KMS-11 (cell line): ENCODE data around the gene ITGB7.

Experiments
- H2AFZ ChIP-seq: fragments of 200-600 bp; sonication (generic); 2 replicates; pipeline ENCODE4 v1.6.1; 2016; ENCODE audit warnings: antibody characterized with exemption, mixed run types, low read depth
- H3K27ac ChIP-seq: fragments of 200-600 bp; sonication (generic); 2 replicates; pipeline ENCODE4 v1.6.1; 2016; ENCODE audit warnings: mild to moderate bottlenecking, mixed run types
- H3K27me3 ChIP-seq: fragments of 200-600 bp; sonication (generic); 2 replicates; pipeline ENCODE4 v1.6.1; 2017; ENCODE audit warnings: mild to moderate bottlenecking, low read depth, mixed run types, moderate library complexity; ENCODE audit not compliant: insufficient read depth
- H3K36me3 ChIP-seq: fragments of 200-600 bp; sonication (generic); 2 replicates; pipeline ENCODE4 v1.6.1; 2017; ENCODE audit warnings: mild to moderate bottlenecking, mixed run types; ENCODE audit not compliant: insufficient read depth
- H3K4me1 ChIP-seq: fragments of 200-600 bp; sonication (generic); 2 replicates; pipeline ENCODE4 v1.6.1; 2016; ENCODE audit warnings: mild to moderate bottlenecking, low read depth, mixed run types; ENCODE audit not compliant: poor library complexity, severe bottlenecking
- H3K4me2 ChIP-seq: fragments of 200-600 bp; sonication (generic); 2 replicates; pipeline ENCODE4 v1.7.0; 2016; ENCODE audit warnings: mild to moderate bottlenecking, mixed run types
- H3K4me3 ChIP-seq: fragments of 200-600 bp; sonication (generic); IDR thresholded peaks from 2 replicates; pipeline ENCODE4 v1.6.1; 2017; ENCODE audit warnings: low read depth, low read length, mixed read lengths; ENCODE audit not compliant: insufficient read depth
- H3K79me2 ChIP-seq: fragments of 200-600 bp; sonication (generic); 2 replicates; pipeline ENCODE4 v1.6.1; 2016; ENCODE audit warnings: low read depth, mixed run types; ENCODE audit not compliant: insufficient read depth
- H3K9ac ChIP-seq: fragments of 200-600 bp; sonication (generic); 2 replicates; pipeline ENCODE4 v1.6.1; 2016; ENCODE audit warnings: mild to moderate bottlenecking, mixed run types
- H4K20me1 ChIP-seq: fragments of 200-600 bp; sonication (generic); 2 replicates; pipeline ENCODE4 v1.6.1; 2016; ENCODE audit warnings: mild to moderate bottlenecking, mixed run types; ENCODE audit not compliant: insufficient read depth
- CTCF ChIP-seq: fragments of 200-600 bp; sonication (generic); conservative IDR thresholded peaks from 2 replicates; pipeline ENCODE4 v1.6.1; 2017; ENCODE audit warnings: low read depth, mild to moderate bottlenecking, antibody characterized with exemption, low read length, moderate library complexity, mixed read lengths

ITGB7 gene

GRCh38 chr12:53187145-53187899 lies 19.7 kb downstream of the ITGB7 start:
- TF ChIP-seq CTCF, result no peak

GRCh38 chr12:53186745-53187144 lies 20.3 kb downstream of the ITGB7 start:
- Histone ChIP-seq H3K4me2 (no peak overlapping the region), H3K4me1 (peaks cover 51% of the 10 kb centered on the region), H2AFZ (no peak overlapping the region), H3K9ac (no peak overlapping the region), H3K4me3 (no peak overlapping the region), H3K27me3 (no peaks in the 10 kb centered on the region), H3K79me2 (peaks cover 29% of the 10 kb centered on the region), H4K20me1 (no peaks in the 10 kb centered on the region), H3K27ac (no peak overlapping the region; the same call in 1 of the 2 replicates), H3K36me3 (peaks cover 11% of the 10 kb centered on the region; the same call in 1 of the 2 replicates)
- TF ChIP-seq CTCF, result no peak

More at GRCh38 chr12:53187145-53187899, 19.7 kb downstream of the ITGB7 start:
- Histone ChIP-seq H3K4me1 (peaks cover 50% of the 10 kb centered on the region), H3K4me3 (no peak overlapping the region), H3K36me3 (peaks cover 17% of the 10 kb centered on the region; the same call in 1 of the 2 replicates), H3K79me2 (peaks cover 24% of the 10 kb centered on the region), H3K4me2 (no peak overlapping the region), H3K27me3 (no peaks in the 10 kb centered on the region), H2AFZ (no peak overlapping the region), H4K20me1 (no peaks in the 10 kb centered on the region), H3K9ac (no peak overlapping the region), H3K27ac (no peak overlapping the region; the same call in 1 of the 2 replicates)

- Histone ChIP-seq H3K36me3 (peaks cover 11% of the 10 kb centered on the region; the same call in 1 of the 2 replicates), H3K4me1 (peaks cover 44% of the 10 kb centered on the region), H3K27me3 (no peaks in the 10 kb centered on the region), H3K9ac (no peak overlapping the region), H3K4me3 (no peak overlapping the region), H2AFZ (no peak overlapping the region), H3K79me2 (peaks cover 36% of the 10 kb centered on the region), H3K27ac (no peak overlapping the region; the same call in 1 of the 2 replicates), H4K20me1 (no peaks in the 10 kb centered on the region), H3K4me2 (no peak overlapping the region)
- TF ChIP-seq CTCF, result peak; percentile 65
Measured at GRCh38 chr12:53185582-53186153, 21.4 kb downstream of the ITGB7 start.

DNA sequence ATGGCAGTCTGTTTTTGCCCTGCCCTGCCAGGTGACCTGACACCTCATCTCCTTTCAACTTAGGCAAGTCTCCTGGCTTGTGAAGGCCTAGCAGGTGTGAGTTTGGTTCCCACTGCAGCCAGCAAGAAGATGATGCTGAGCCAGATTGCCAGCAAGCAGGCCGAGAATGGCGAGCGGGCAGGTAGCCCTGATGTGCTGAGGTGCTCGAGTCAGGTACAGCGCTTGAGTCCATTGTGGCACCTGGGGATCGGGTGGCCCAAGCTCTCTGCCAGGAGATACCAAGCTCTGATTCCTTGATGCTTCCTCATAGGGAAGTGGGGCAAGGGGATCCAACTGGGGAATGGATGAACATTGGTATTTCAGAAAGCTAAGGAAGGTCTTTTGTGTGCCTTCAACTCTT lies 22.2 kb downstream of the ITGB7 start:
- H3K27me3 ChIP-seq, result no peaks in the 10 kb centered on the region
- H3K4me3 ChIP-seq, result no peak overlapping the region
- H3K9ac ChIP-seq, result no peak overlapping the region
- peaks cover 36% of the 10 kb centered on the region for H3K79me2 ChIP-seq
- no peak overlapping the region for H2AFZ ChIP-seq
- TF ChIP-seq CTCF, result no peak
- H3K4me2 ChIP-seq, result no peak overlapping the region; the same call in 1 of the 2 replicates
- H3K4me1 ChIP-seq, result peaks cover 38% of the 10 kb centered on the region
- H4K20me1 ChIP-seq, result no peaks in the 10 kb centered on the region
- peaks cover 11% of the 10 kb centered on the region; the same call in 1 of the 2 replicates for H3K36me3 ChIP-seq
- H3K27ac ChIP-seq, result no peak overlapping the region
